ENCODE data around the gene CCDC85C.

Gene CCDC85C

DNA sequence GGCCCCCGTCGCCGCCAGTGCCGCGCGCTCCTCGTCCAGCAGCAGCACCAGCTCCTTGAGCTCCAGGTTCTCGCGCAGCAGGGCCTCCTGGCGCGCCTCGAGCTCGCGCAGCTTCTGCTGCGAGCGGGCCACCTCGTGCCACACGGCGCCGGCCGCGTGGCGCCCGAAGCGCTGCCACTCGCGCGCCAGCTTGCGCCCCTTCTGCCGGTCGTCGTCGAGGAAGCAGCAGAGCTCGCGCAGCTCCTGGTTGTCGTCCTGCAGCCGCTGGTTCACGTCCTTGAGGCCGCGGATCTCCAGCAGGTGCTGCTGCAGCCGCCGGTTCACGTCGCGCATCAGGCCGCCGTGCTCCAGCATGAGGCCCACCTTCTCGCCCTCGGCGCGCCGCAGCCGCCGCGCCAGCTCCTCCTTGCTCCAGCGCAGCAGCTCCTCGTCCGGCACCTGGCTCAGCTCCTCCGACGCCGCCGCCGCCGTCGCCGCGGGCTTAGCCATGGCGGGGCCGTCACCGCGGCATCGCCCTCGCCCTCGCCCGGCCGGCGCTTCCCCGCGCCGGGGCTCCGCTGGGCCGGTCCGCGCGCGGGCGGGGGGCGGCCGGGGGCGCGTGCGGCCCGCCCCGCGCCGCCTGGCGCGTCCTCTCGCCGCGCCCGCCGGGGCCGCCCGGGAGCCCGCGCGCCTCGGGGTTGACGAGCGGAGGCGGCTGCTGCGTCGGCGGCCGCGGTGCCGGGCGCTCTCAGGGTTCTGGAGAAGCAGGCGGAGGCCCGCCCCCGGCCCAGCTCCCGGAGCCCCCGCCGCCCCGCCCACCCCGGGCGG, at the start of gene CCDC85C:
TSS of gene CCDC85C (minus strand) at position 737 of the 807 bp plus-strand sequence. CDS start at position 489, 248 bp downstream.
- TF ChIP-seq TARDBP (IDR thresholded peaks at IDR 0.05) (no peak), SP1 (IDR thresholded peaks at IDR 0.05) (no peak), ARNT (IDR thresholded peaks at IDR 0.05) (no peak), FOXA1 (IDR thresholded peaks at IDR 0.05) (no peak), LEF1 (IDR thresholded peaks at IDR 0.05; ENCODE audit: borderline replicate concordance) (0 out of 2 replicates have a peak, but pooled peaks have one; percentile 31), ELF4 (IDR thresholded peaks at IDR 0.05) (no peak), L3MBTL2 (conservative IDR thresholded peaks at IDR 0.05) (peak; percentile 95), FOXM1 (IDR thresholded peaks at IDR 0.05; ENCODE audit: borderline replicate concordance) (no peak), ZNF384 (IDR thresholded peaks at IDR 0.05) (no peak), NFRKB (IDR thresholded peaks at IDR 0.05) (no peak), BHLHE40 (IDR thresholded peaks at IDR 0.05; ENCODE audit: borderline replicate concordance) (no peak)
- TF ChIP-seq, protein P1, sequence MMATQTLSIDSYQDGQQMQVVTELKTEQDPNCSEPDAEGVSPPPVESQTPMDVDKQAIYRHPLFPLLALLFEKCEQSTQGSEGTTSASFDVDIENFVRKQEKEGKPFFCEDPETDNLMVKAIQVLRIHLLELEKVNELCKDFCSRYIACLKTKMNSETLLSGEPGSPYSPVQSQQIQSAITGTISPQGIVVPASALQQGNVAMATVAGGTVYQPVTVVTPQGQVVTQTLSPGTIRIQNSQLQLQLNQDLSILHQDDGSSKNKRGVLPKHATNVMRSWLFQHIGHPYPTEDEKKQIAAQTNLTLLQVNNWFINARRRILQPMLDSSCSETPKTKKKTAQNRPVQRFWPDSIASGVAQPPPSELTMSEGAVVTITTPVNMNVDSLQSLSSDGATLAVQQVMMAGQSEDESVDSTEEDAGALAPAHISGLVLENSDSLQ (IDR thresholded peaks at IDR 0.05): no peak
- ChIA-PET POLR2A (interaction anchor here (0.6 to 2.8 kb wide), 5 partner anchors 10 to 80 kb away, joined by 3 to 9 read pairs (median 3); no protein-coding TSS in a partner anchor), CTCF (interaction anchor here (1.4 kb wide), 1 partner anchor 211 kb away, joined by 4 read pairs; no protein-coding TSS in a partner anchor)
- peak; percentile 35 for DNase-seq (ENCODE audit: extremely low spot score)

DNA sequence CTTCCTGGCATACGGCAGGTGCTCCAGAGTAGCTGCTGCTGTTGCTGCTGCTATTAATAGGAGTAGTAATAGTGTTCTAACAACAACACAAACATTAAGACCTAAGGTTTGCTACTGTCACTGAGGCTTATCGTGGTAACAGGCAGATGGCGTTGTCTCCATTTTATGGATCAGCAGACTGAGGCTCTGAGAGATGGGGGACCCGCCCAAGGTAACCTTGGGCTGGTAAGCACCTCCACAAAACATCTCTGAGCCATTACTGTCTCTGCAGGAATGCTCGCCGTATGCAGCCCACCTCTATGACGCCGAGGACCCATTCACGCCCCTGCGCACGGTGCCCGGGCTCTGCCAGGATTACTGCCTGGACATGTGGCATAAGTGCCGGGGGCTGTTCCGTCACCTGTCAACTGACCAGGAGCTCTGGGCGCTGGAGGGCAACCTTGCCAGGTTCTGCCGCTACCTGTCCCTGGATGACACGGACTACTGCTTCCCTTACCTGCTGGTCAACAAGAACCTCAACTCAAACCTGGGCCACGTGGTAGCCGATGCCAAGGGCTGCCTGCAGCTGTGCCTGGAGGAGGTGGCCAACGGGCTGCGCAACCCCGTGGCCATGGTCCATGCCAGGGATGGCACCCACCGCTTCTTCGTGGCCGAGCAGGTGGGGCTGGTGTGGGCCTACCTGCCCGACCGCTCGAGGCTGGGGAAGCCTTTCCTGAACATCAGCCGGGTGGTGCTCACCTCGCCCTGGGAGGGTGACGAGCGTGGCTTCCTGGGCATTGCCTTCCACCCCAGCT, 48.1 kb upstream of the CCDC85C start:
- POLR2A ChIA-PET: no interaction called here
- CTCF ChIA-PET: no interaction called here
- no peak for DNase-seq (ENCODE audit: extremely low spot score)
- TF ChIP-seq ELF4 (IDR thresholded peaks at IDR 0.05) (no peak), SUZ12 (IDR thresholded peaks at IDR 0.05) (no peak), BHLHE40 (IDR thresholded peaks at IDR 0.05; ENCODE audit: borderline replicate concordance) (no peak), FOXA1 (IDR thresholded peaks at IDR 0.05) (no peak), ZNF384 (IDR thresholded peaks at IDR 0.05) (no peak), CTBP1 (IDR thresholded peaks at IDR 0.05; ENCODE audit: borderline replicate concordance) (no peak), NFRKB (IDR thresholded peaks at IDR 0.05) (no peak), HDGF (IDR thresholded peaks at IDR 0.05; ENCODE audit: borderline replicate concordance) (no peak), TARDBP (IDR thresholded peaks at IDR 0.05) (no peak), LEF1 (IDR thresholded peaks at IDR 0.05; ENCODE audit: borderline replicate concordance) (no peak), FOXM1 (IDR thresholded peaks at IDR 0.05; ENCODE audit: borderline replicate concordance) (no peak), FOXK2 (IDR thresholded peaks at IDR 0.05) (no peak), L3MBTL2 (conservative IDR thresholded peaks at IDR 0.05) (no peak), ARNT (IDR thresholded peaks at IDR 0.05) (no peak), SP1 (IDR thresholded peaks at IDR 0.05) (no peak)
- TF ChIP-seq, protein P1 (IDR thresholded peaks at IDR 0.05): no peak

DNA sequence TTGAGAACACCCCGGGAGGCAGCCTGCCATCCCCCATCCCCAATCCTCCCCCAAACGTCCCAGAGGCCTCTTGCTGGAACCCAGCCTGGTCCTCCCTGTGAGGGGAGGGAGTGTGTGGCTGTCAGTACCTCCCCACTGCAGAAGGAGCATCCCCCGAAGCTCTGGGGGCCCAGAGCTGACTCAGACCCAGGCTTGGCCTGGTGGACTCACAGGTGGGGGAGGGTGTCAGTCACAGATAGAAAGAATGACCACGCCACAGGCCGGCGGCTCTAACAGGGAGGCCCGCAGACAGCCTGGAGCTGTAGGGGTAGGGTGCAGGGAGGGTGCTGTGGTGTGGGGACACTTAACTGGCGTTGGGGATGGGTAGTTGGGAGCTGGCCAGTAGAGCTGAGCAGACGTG, 46.2 kb upstream of the CCDC85C start:
- TF ChIP-seq SUZ12 (IDR thresholded peaks at IDR 0.05) (no peak), FOXM1 (IDR thresholded peaks at IDR 0.05; ENCODE audit: borderline replicate concordance) (no peak), BHLHE40 (IDR thresholded peaks at IDR 0.05; ENCODE audit: borderline replicate concordance) (no peak), FOXA1 (IDR thresholded peaks at IDR 0.05) (no peak), ZNF384 (IDR thresholded peaks at IDR 0.05) (no peak), FOXK2 (IDR thresholded peaks at IDR 0.05) (no peak), SP1 (IDR thresholded peaks at IDR 0.05) (no peak), NFRKB (IDR thresholded peaks at IDR 0.05) (no peak), CTBP1 (IDR thresholded peaks at IDR 0.05; ENCODE audit: borderline replicate concordance) (no peak), L3MBTL2 (conservative IDR thresholded peaks at IDR 0.05) (no peak), ELF4 (IDR thresholded peaks at IDR 0.05) (no peak), ARNT (IDR thresholded peaks at IDR 0.05) (no peak), TARDBP (IDR thresholded peaks at IDR 0.05) (no peak), HDGF (IDR thresholded peaks at IDR 0.05; ENCODE audit: borderline replicate concordance) (no peak), LEF1 (IDR thresholded peaks at IDR 0.05; ENCODE audit: borderline replicate concordance) (no peak)
- TF ChIP-seq, protein P1 (IDR thresholded peaks at IDR 0.05): no peak
- CTCF ChIA-PET: no interaction called here
- POLR2A ChIA-PET: no interaction called here
- DNase-seq (ENCODE audit: extremely low spot score): no peak

DNA sequence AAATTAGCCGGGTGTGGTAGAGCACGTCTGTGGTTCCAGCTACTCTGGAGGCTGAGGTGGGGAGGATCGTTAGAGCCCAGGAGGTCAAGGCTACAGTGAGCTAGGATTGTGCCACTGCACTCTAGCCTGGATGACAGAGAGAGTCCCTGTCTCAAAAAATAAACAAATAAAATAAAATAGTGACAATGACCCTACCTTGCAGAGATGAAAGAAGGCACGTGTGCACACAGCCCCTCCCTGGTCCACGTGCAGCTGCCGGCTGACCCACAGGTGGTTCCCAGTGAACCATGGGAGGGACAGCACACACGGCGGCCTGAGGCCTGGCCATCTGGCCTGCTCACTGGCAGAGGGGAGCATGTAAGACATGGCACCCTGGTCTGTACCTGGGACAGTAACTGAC, 45.6 kb upstream of the CCDC85C start:
- DNase-seq (ENCODE audit: extremely low spot score): no peak
- CTCF ChIA-PET: no interaction called here
- POLR2A ChIA-PET: no interaction called here
- TF ChIP-seq LEF1 (IDR thresholded peaks at IDR 0.05; ENCODE audit: borderline replicate concordance): no peak

DNA sequence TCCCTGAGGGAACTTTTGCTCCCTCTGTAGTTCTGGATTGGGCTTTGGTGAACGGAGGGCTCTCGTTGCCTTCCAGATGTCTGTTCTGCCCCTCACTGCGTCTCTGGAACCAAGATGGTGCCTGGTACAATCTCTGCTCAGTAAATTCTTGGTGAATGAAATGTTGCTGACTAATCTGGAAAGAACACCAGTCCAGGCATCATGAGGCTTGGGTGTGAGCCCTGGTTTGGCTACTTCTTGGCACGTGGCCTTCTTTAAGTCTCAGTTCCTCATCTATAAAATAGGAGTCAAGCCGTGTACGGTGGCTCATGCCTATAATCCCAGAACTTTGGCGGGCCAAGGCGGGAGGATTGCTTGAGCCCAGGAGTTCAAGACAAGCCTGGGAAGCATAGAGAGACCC, 45.2 kb upstream of the CCDC85C start:
- ChIA-PET CTCF (no interaction called here), POLR2A (no interaction called here)
- no peak for TF ChIP-seq TARDBP (IDR thresholded peaks at IDR 0.05)
- no peak for TF ChIP-seq FOXK2 (IDR thresholded peaks at IDR 0.05)
- TF ChIP-seq FOXM1 (IDR thresholded peaks at IDR 0.05; ENCODE audit: borderline replicate concordance): no peak
- TF ChIP-seq ARNT (IDR thresholded peaks at IDR 0.05): no peak
- TF ChIP-seq BHLHE40 (IDR thresholded peaks at IDR 0.05; ENCODE audit: borderline replicate concordance): no peak
- no peak for TF ChIP-seq HDGF (IDR thresholded peaks at IDR 0.05; ENCODE audit: borderline replicate concordance)
- no peak for TF ChIP-seq LEF1 (IDR thresholded peaks at IDR 0.05; ENCODE audit: borderline replicate concordance)
- no peak for TF ChIP-seq ZNF384 (IDR thresholded peaks at IDR 0.05)
- TF ChIP-seq, protein P1 (IDR thresholded peaks at IDR 0.05): no peak
- no peak for TF ChIP-seq L3MBTL2 (conservative IDR thresholded peaks at IDR 0.05)
- TF ChIP-seq CTBP1 (IDR thresholded peaks at IDR 0.05; ENCODE audit: borderline replicate concordance): no peak
- TF ChIP-seq ELF4 (IDR thresholded peaks at IDR 0.05): no peak
- no peak for TF ChIP-seq FOXA1 (IDR thresholded peaks at IDR 0.05)
- TF ChIP-seq SUZ12 (IDR thresholded peaks at IDR 0.05): no peak
- TF ChIP-seq SP1 (IDR thresholded peaks at IDR 0.05): no peak
- no peak for DNase-seq (ENCODE audit: extremely low spot score)

Measured in HEK293T (cell line).